Colon (tissue), 2 donors: ENCODE measurements around the gene PDHX.
"Not testable (repeated sequence)": the region's sequence is repeated elsewhere in the genome, so short reads cannot be mapped to it uniquely, and the experiment has no call there.

Experiments used
- FAIRE-seq: peaks from 2 replicates; lab custom pipeline; 2012; peaks lifted over from hg19 to GRCh38; lab: Jason Lieb, UNC
- donor health status: control.
- donor health status: control.

Gene PDHX

DNA sequence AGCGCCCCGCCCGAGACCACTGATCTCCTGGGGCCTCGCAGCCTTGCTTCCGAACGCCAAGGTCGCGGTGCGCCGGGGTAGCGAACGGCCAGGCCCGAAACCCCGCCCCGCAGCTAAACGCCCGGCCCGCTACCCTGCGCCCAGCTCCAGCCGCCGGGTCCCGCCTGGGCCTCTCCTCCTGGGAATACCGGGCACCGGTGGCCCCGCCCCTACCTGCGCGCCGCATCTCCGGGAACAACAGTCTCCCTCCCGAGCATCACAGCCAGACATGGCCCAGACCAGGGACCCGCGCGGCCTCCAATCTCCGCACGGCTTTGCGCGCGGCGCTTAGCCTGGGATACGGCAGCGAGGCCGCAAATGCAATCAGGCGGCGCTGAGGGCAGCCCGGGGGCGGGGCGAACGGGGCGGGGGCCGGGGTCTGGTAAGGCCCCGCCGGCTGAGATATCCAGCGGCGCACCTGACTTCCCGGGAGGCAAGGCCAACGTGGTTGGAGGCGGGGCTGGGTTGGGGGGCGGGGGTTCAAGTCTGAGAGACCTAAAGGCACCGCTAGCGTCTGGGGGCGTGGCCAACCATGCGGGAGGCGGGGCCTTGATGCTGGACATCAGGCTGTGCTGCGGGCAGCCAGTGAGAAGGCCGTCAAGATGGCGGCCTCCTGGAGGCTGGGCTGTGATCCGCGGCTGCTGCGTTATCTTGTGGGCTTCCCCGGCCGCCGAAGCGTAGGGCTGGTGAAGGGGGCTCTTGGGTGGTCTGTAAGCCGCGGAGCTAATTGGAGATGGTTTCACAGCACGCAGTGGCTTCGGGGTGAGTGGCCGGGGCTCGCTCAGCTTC is at the start of gene PDHX, which contains the start of gene APIP:
Gene PDHX, plus strand, starts transcription at position 604 of the 828 bp plus-strand sequence. Its CDS starts 38 bp downstream, at position 642.
Gene APIP, minus strand, starts transcription at position 365 of the 828 bp plus-strand sequence. Its CDS starts 95 bp downstream, at position 270.
- FAIRE-seq: no peak

DNA sequence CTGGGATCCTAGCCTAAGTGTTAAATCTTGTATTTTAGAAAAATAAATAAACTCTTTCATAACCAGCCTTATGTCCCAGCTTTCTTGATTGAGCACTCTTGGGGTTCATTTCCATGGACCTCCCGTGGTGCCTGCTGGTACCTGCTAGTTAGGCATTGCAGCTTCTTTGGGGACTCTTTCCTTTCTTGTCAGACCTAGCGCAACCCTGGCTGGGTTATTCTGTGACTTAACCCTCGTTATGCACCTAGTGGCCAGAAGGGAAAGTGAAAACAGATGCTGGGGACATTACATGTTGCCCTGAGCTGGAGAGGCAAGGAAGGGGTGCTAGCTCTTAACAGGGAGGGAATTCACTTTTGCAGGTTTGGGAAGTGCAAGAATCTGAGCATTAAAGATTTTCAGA is 47.0 kb upstream of the PDHX start:
- no peak for FAIRE-seq

DNA sequence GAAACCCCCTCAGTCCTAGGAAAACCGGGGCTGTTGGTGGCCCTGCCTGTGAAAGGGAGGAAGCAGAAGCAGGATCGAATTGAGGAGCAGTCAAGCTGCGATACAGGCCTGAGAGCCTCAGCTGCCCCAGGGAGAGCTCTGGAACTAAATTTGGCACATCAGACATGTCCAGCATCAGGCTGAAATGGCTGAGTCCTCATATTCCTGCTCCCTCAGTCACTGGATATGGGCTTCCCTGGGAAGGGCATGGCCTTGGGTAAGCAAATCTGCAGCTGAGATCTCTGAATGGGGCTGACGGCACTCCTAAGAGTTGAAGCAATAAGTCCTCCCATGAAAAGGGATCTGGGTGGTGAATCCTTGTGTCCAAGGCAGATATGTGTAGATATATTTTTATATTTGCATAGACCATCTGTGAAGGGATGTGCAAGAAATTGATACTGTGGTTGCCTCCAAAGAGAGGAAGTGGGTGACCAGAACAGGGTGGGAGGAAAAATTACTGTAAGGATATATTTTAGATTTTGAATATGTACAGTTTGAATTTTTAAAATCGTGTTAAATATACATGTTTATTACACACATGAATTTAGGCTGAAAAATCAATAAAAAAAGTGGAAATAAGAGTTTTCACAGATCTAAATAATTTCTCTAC is 45.7 kb upstream of the PDHX start:
- FAIRE-seq: no peak

DNA sequence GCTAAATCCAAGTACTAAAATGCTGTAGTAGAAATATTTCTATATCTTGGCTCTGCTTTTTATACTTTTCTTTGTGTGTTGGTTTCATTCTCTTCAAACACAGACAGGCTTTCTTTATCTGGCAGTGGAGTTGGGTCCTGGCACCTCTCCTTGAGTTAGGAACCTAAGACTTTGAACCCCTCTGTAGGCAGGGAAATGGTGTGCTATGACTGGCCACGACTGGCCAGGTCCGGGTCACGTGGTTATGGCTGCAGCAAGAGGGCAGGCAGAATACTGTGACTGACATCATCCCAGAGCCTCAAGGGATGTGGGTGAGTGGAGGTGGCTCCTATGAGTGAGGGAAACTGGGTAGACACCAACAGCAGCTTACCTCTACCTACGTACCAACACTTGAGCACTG is 42.2 kb upstream of the PDHX start:
- FAIRE-seq: no peak

DNA sequence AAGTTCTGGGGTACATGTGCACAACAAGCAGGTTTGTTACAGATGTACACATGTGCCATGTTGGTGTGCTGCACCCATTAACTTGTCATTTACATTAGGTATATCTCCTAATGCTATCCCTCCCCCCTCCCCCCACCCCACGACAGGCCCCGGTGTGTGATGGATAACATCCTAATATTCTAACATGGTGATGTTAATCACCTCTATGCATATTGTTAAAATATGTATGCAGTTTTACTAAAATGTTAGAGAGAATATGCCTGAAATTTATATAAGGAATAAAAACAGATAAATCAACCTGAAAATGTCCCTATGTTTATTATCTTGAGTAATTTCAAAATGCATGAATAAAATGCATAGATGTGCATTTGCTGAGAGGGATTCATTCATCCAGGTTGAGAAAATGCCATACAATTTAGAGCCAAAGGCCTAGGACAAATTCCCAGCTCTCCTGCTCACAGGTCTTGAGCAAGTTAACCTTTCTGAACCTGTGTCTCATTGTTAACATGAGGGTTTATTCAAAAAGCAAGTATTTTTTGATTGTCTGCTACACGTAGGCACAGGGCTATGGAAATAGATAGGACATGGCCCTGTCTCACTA is 38.9 kb upstream of the PDHX start:
- no peak for FAIRE-seq

DNA sequence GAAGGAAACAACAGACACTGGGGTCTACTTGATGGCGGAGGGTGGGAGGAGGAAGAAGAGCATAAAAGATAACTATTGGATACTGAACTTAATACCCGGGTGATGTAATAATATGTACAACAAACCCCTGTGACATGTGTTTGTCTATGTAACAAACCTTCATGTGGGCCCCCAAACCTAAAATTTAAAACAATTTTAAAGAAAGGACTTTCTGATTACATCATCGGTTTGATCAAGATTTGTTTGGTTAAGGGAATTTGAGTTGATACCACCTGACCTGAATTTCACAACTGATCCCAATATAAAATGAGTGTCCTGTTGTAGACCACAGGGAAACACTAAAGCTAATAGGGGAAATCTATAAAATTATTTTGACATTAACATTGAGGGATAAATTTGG is 34.5 kb upstream of the PDHX start:
- no peak for FAIRE-seq

DNA sequence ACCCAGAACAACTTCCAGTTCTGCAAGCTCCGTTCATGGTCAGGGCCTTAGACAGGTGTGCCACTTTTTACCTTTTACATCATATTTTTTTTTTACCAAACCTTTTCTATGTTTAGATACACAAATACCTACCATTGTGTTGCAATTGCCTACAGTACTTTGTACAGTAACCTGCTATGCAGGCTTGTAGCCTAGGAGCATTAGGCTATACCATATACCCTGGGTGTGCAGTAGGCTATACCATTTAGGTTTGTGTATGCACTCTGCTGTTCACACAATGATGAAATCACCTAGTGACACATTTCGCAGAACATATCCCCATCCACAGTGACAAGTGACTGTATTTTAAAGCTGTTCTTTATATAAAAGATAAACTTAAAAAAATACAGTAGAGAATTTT is 29.8 kb upstream of the PDHX start:
- FAIRE-seq: no peak

DNA sequence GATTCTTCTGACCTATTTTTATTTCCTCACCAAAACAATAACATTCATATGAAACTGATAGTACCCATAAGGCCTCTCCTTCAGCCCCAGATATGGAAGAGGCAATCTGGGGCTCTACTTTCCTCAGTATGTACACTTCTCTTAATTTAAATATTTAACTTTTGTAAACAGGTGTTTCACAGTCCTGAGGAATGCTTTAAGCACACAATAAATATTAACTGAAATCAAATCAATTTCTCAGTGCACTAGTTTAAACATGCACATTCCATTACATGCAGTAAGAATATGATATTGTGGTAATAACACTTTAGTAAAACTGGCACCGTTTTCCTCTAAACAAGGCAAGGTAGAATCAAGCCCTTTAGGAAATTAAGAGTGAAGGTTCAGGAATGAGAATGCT is 29.2 kb upstream of the PDHX start:
- no peak for FAIRE-seq

DNA sequence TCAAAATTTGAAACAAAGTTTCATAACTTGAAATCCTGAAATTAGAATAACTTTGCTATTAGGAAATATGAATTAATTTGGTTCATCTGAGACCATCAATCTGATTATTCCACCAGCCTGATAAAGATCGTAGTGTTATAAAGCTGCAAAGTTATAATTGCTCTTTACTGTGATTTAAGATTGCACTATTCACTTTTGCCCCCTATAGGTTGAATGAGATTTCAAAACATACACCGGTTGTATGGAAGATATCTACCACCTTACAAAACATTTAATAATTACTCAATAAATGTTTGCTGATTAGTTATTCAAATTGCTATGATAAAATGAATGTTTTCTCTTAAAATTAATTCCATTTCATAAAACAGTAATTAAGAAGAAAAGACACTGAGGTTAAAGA is 26.3 kb upstream of the PDHX start:
- FAIRE-seq: peak; percentile 47

DNA sequence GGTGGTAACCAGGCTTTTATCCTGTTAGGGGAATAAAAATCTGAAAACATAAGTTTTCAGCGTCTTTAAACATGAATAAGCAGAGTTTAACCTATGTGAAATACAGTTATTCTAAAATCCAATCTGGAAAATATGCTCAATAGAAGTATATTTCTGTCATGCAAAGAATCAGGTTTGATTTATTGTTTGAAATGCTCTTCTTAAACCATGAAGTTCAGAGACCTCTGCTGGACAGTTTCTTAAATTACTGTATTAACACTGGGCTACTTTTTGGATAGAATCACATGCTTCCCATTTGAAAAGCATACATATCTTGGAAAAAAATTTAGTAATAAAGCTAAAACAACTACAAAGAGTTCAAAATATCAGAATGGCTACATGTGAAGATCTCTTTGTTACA is 25.6 kb upstream of the PDHX start:
- FAIRE-seq: peak; percentile 18

DNA sequence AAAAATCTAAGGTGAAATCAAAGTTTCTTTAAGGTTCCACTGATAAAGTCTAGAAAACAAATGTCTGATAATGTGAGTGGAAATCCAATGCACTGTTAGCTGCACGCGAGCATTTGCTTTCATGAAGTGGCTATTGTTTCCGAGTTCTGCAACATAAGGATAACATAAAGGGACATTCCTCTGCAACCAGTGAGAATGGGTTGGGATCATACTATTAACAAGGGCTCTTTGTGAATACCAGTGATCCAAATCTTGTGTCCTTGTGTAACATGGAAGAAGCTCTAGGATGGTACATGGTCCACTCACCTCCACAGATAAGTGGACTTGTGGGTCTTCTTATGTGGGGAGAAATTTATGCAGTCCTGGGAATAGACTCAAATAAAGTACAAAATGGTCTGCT is 24.8 kb upstream of the PDHX start:
- FAIRE-seq: no peak

DNA sequence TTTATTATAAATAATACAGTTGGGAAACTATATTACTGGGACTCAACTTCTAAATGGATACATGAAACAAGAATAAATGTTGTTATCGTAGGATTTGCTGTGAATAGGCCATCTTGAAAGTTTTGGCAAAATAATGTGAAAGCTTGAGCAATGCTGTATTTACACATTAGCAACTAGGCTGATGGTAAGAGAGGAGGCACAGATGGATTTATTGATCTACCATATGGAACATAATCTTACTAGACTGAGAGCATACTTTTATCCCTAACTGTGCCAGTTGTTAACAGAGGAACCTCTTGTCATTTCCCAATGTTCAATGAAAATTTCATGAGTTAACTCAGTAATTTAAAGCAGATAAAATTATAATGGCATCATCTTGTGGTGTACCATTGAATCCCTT is 23.0 kb upstream of the PDHX start:
- no peak for FAIRE-seq

DNA sequence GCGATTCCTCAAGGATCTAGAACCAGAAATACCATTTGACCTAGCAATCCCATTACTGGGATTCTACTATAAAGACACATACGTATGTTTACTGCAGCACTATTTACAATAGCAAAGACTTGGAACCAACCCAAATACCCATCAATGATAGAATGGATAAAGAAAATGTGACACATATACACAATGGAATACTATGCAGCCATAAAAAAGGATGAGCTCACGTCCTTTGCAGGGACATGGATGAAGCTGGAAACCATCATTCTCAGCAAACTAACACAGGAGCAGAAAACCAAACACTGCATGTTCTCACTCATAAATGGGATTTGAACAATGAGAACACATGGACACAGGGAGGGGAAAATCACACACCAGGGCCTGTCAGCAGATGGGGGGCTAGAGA is 20.2 kb upstream of the PDHX start:
- not testable (repeated sequence) for FAIRE-seq

DNA sequence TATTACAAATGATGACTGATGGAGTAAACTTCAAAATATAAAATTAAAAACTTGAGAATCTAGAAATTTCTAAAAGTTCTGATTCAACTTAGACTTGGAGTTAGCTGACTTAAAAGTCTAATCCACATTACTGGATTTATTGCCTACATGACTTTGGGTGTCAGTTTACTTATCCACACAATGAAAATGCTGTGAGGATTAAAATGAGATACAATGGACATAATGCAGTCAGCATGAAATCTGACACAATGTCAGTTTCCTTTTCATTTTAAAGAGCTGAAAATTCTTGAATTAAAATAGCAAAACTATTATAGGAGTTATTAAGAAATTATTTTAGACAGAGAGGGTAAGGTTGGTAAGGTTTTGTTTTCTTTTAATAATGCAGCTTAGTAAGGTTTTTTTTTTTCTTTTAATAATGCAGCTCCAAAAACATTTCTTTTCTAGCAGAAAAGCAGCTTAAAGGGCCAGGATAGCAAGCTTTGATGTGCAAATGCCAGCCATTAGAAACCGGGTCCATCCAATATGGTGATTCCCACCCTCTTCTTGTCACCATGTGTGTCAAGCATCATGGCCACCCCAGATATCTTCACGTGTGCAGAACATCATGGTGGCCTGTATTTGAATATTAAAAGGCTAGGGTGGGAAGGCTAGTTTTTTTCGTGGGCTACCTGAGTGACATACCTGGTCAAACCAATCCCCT is 19.1 kb upstream of the PDHX start:
- no peak for FAIRE-seq

DNA sequence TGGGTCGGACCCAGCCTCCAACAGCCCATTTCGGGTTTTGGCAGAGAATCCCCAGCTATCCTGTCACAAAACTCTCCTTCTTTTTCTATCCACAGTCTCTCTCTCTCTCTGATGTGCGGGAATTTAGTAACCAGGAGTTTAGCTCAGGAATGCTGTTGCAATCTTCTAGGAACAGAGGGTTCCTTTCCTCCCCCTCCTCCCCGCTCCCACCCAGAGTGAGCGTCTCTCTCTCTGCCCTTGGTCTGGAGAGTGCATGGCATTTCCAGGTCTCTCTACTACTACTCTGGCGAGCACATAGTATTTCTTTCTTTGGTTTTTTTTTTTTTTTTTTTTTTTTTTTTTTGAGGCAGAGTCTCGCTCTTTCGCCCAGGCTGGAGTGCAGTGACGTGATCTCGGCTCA is 17.9 kb upstream of the PDHX start:
- no peak for FAIRE-seq

DNA sequence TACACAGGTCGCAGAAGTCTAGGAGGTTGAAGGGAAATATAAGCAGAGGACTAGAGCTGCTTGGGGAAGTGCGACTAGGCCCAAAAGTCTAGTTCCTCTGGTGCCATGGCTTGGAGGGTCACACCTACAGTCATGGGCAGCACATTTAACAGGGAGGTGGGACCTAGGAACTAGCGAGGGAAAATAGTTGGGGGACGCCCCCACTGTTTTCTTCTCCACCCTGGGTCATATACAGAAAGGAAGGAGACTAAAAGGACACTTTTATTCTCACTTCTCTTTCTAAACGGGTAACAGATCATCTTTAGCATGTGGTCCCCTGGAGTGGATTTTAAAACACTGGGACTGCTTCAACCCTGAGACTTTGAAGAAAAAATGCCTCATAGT is 16.8 kb upstream of the PDHX start:
- no peak for FAIRE-seq

DNA sequence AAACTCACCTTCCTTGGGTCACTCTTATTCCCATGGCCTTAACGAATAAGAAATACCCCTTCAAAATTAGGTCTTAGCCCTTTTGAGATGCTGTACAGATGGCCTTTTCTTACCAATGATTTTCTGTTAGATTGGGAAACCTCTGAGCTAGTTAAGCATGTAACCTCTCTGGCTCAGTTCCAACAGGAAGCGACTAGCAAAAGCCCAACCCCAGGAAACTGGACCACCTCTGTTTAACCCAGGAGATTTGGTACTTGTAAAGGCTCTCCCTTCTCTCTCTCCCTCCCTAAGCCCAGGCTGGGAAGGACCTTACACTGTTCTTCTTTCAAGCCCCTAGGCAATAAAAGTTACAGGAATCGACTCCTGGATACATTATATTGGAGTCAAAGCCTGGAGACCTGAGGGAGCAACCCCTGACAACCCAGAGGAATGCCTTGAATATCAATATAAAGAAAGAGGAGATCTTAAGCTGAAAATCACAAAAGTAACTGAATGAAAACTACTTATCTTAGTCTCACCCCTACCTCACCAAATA is 11.9 kb upstream of the PDHX start:
- FAIRE-seq: no peak

DNA sequence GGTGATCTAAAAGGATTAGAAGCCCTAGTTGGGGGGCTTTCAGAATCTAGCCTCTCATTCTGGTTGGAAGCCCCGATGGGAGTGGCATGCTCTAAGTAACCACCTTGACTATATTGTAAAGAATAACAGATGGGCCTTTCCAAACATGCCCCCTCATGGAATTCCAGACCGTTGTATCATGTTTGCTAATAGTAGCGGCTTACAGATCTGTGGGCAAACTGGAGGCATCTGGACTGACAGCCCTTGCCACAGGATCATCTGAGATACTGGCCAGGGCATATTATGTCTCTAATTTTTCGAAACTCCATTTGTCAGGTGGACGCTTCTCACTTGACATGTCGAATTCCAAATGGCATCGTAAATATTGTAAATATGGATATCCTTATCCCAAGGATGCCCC is 10.8 kb upstream of the PDHX start:
- FAIRE-seq: no peak

DNA sequence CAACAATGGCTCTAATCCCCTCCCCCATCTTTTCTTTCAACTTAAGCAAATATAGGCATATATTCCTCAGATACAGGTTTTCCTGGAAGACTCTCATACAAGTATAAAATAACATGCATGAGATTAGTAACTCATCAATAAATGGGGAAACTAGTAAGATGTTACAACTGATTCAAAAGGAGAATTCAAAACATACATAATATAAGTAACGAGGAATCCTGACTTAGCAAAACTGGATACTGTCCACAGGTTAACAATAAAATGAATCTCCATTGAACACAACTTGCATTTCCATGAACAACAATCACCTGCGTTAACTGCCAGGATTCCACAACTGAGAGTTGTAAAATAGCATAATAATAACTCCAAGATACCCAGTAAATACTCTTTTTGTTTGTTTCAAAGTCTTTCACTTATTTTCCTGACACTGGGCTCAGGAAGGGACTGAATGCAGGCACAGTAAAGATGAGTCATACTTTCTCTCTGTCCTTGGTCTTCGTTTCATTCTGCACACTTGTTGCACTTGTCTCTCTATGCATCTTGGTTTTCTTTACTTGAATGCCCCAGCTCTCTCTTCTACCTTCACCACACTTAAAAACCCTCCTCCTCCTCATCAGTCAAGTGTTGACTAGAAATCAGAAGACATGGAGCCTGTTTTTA is 8.4 kb upstream of the PDHX start:
- FAIRE-seq: no peak

DNA sequence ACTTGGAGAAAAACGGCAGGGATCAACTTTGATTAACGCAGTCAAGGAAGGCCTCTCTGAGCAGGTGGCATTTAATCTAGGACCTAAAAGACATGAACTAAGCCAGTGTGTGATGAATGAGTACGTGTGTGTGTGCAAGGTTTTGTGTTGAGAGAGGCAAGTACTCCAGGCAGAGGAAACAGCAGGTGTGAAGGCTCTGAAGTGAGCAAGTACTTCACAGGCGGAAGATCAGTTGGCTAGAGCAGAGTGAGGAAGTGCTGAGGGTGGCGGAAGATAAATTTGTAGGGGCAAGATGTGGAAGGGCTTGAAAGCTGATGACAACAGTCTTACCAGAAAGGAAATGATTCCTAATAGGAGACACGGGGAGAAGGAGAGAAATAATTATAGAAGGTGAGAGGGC is 7.0 kb upstream of the PDHX start:
- no peak for FAIRE-seq

DNA sequence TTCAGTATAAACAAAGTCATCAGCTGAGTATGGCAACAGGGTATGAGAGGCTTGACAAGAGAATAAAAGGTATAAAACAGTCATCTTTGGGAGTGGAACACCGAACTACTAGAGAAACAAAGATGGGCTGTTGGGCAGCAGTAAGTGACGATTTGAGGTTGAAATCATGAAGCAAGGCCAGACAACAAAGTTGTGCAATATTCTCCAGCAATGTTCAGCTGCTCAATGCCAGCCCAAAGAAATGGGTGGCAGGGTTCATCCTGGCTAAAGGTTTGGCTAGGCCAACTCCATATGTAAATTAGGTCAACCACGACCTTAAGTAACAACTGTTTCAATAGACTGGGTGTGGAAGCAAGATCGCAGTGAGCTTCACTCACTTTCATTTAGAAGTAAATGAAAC is 6.5 kb upstream of the PDHX start:
- no peak for FAIRE-seq

DNA sequence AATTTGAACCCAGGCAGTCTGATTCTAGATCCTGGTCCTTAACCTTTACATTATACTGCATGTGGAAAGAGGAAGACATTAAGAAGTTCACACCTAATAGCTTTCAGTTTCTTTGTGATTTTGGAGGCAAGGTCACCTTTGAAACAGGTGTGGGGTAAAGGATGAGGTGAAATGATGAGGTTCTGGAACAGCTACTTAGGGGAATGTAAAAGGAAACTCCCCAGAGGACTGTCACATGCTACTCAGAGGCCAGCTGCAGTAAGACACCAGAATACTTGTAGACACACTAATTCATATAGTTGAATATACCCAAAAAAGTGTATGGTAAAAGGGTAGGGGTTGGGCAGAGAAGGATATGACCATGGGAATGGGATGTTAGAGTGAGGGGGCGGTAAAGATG is 5.6 kb upstream of the PDHX start:
- FAIRE-seq: no peak
